ENCODE data around the gene LRFN5.

DNA sequence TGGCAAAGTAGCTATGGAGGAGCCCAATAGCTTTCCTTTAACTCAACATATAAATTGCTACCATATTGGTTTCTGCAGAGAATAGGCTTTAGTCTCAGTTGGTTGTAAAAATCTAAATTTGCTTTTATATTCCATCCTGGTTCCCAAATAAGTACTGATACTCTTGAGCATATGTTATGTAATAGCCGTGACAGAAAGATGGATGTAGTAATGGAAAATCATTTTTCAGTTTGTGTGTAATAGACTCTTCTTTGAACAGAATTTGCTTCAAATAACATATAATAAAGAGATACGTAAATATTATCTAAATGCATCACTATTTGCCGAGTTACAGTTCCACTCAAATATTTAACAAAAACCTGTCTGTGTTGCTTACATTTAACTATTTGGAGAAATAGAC is 271.6 kb downstream of the LRFN5 start:
- no peak for TF ChIP-seq HDAC6 (IDR thresholded peaks at IDR 0.05; ENCODE audit: low read depth, low read length)
- TF ChIP-seq RAD21 (IDR thresholded peaks at IDR 0.05 in 1 of 2, conservative IDR thresholded peaks at IDR 0.05 in 1 of 2; ENCODE audit: low read depth in 2 of 2, low read length in 2 of 2): no peak
- no peak for TF ChIP-seq JUN (IDR thresholded peaks at IDR 0.05; ENCODE audit: low read depth, low read length)
- TF ChIP-seq SRF (IDR thresholded peaks at IDR 0.05; ENCODE audit: low read depth, low read length): no peak
- TF ChIP-seq EGR1 (IDR thresholded peaks at IDR 0.05; ENCODE audit: borderline replicate concordance, low read depth, low read length): no peak
- no peak for TF ChIP-seq NANOG (IDR thresholded peaks at IDR 0.05; ENCODE audit: insufficient read depth, low read depth, low read length, poor library complexity, severe bottlenecking)
- TF ChIP-seq MAFK (IDR thresholded peaks at IDR 0.05; ENCODE audit: low read depth, low read length): no peak
- TF ChIP-seq CEBPB (IDR thresholded peaks at IDR 0.05; ENCODE audit: low read depth, low read length): no peak
- no peak for TF ChIP-seq SP2 (IDR thresholded peaks at IDR 0.05; ENCODE audit: low read length)

All from H1 (cell line).